Common myeloid progenitor, CD34-positive (primary cell): Measurements from ENCODE around the gene GRP.

Source experiments
- CTCF ChIA-PET: fragments of 350-600 bp; sonication (Branson Sonifier 250); formaldehyde crosslinking; loops from one replicate; lab custom pipeline; 2021; ENCODE audit warnings: antibody characterized with exemption; lab: Charles Lee
- POLR2A ChIA-PET: fragments of 350-600 bp; sonication (Branson Sonifier 250); formaldehyde crosslinking; loops from one replicate; lab custom pipeline; 2021; ENCODE audit warnings: antibody characterized with exemption; lab: Charles Lee
- DNase-seq, 3 donors: peaks; one replicate each; pipeline versions ENCODE4 v3.0.0 to v3.0.0-alpha.2; 2013
- H3K27ac ChIP-seq, 2 experiments: 1 replicate in 1 of 2; 2 replicates in 1 of 2; pipeline ENCODE4 v1.7.0; 2013; ENCODE audit warnings: inconsistent platforms in 2 of 2, low read length in 2 of 2, mild to moderate bottlenecking in 2 of 2, low read depth in 1 of 2, moderate library complexity in 1 of 2; ENCODE audit not compliant: severe bottlenecking in 2 of 2, insufficient read depth in 1 of 2, poor library complexity in 1 of 2
- H3K27me3 ChIP-seq, 5 experiments: replicated peaks in 2 of 5; 1 replicate in 3 of 5; 2 replicates in 2 of 5; pipeline versions ENCODE4 v1.6.1 to v1.7.0; 2013; ENCODE audit warnings: low read length in 4 of 5, mild to moderate bottlenecking in 2 of 5, moderate library complexity in 2 of 5, inconsistent platforms in 1 of 5; ENCODE audit not compliant: insufficient read depth in 5 of 5, control insufficient read depth in 4 of 5
- H3K36me3 ChIP-seq, 4 experiments: 1 replicate in 2 of 4; 2 replicates in 2 of 4; pipeline versions ENCODE4 v1.6.1 to v1.7.0; 2013; ENCODE audit warnings: low read length in 3 of 4, control low read depth in 1 of 4, mild to moderate bottlenecking in 1 of 4; ENCODE audit not compliant: control insufficient read depth in 4 of 4, insufficient read depth in 4 of 4
- H3K4me1 ChIP-seq, 4 experiments: 1 replicate in 3 of 4; 2 replicates in 1 of 4; pipeline versions ENCODE4 v1.6.1 to v1.7.1; 2013; ENCODE audit warnings: low read length in 3 of 4, mild to moderate bottlenecking in 3 of 4, control low read depth in 1 of 4, inconsistent platforms in 1 of 4, moderate library complexity in 1 of 4; ENCODE audit not compliant: control insufficient read depth in 4 of 4, insufficient read depth in 4 of 4; ENCODE audit errors: control extremely low read depth in 1 of 4
- H3K4me3 ChIP-seq, 7 experiments: 1 replicate in 4 of 7; 2 replicates in 3 of 7; pipeline versions ENCODE4 v1.5.1 to v1.7.0; 2013; ENCODE audit warnings: mild to moderate bottlenecking in 7 of 7, low read length in 6 of 7, moderate library complexity in 6 of 7, inconsistent platforms in 2 of 7, low read depth in 2 of 7, control low read depth in 1 of 7; ENCODE audit not compliant: insufficient read depth in 4 of 7, control insufficient read depth in 1 of 7; ENCODE audit errors: extremely low read depth in 1 of 7
- H3K9me3 ChIP-seq, 5 experiments: 1 replicate in 4 of 5; 2 replicates in 1 of 5; pipeline versions ENCODE4 v1.6.1 to v1.7.1; 2013; ENCODE audit warnings: low read length in 4 of 5, mild to moderate bottlenecking in 2 of 5, inconsistent platforms in 1 of 5, low read depth in 1 of 5, moderate library complexity in 1 of 5; ENCODE audit not compliant: control insufficient read depth in 4 of 5, insufficient read depth in 2 of 5; ENCODE audit errors: control extremely low read depth in 1 of 5
- WGBS: methylation state at CpG from one replicate; pipeline ENCODE4 v1.1.5; 2013; ENCODE audit not compliant: insufficient coverage; 5-methylcytosine and 5-hydroxymethylcytosine counted together

The GRP gene

DNA sequence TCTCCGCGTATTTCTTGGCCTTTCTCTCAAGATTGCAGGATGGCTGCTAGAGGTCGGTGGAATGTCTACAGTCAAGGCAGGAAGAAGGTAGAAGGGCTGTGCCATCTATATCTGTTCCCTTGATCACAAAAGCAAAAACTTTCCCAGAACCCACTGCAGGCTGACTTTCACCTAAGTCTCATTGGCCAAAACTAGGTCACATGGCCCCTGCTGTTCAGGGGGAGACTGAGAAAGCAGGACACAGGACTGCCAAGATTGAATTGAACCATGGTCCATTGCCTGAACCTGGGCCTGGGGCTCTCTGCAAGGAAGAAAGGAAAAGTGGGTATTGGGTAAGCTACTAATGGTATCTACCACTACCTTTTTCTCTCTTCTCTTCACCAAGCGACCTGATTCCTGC, 9.7 kb upstream of the GRP start:
- no peak overlapping the region for H3K27ac ChIP-seq
- DNase-seq = no peak
- WGBS = 78% methylated on average over 3 of the region's 4 CpGs
- POLR2A ChIA-PET = no interaction called here
- CTCF ChIA-PET = no interaction called here
- no peaks in the 10 kb centered on the region for H3K9me3 ChIP-seq
- H3K4me1 ChIP-seq = no peaks in the 10 kb centered on the region
- H3K4me3 ChIP-seq = no peak overlapping the region
- H3K36me3 ChIP-seq = no peaks in the 10 kb centered on the region
- peaks cover 2 to 23% (median 8%) of the 10 kb centered on the region in 5 experiments for H3K27me3 ChIP-seq

DNA sequence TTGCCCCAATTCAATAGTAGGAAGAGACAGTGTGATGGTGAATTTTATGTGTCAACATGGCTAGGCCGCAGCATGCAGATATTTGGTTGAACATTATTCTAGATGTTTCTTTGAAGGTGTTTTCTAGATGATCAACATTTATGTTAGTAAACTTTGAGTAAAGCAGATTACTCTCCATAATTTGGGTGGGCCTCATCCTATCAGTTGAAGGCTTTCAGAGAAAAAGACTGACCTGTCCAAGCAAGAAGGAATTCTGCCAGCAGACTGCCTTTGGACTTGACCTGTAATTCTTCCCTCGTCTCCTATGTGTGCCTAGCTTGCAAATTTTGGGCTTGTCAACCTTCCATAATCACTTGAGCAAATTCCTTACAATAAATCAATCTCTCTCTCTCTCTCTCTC, 8.3 kb upstream of the GRP start:
- ChIA-PET CTCF (no interaction called here), POLR2A (no interaction called here)
- 100% methylated on average over 2 of the region's 2 CpGs for WGBS
- peaks cover 5 to 34% (median 7%) of the 10 kb centered on the region in 5 experiments for H3K27me3 ChIP-seq
- no peak overlapping the region for H3K4me3 ChIP-seq
- H3K4me1 ChIP-seq = no peaks in the 10 kb centered on the region
- H3K9me3 ChIP-seq = no peaks in the 10 kb centered on the region
- H3K36me3 ChIP-seq = no peaks in the 10 kb centered on the region
- H3K27ac ChIP-seq = no peak overlapping the region
- DNase-seq = no peak

DNA sequence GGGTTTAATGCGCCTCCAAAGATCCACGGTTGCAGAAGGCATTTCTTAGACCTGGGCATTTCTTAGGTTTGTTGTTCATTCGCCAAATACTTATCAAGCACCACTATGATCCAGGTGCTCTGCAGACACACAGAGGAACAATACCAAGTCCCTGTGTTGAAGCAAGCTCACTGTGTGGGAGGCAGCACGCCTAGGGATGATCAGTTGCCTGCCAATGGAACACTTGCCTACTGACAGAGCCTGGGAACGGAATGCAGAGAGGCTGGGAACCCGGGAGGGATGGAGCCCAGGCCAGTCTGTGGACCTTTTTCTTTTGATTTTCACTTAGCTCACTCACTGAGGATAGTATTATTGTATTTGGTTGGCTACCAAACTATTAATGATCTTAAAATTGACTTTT, 1.9 kb upstream of the GRP start:
- CTCF ChIA-PET = interaction anchor here (0.9 kb wide), 1 partner anchor 73 kb away, joined by 3 read pairs; no protein-coding TSS in a partner anchor
- peaks cover 15 to 80% (median 38%) of the 10 kb centered on the region in 5 experiments for H3K27me3 ChIP-seq

DNA sequence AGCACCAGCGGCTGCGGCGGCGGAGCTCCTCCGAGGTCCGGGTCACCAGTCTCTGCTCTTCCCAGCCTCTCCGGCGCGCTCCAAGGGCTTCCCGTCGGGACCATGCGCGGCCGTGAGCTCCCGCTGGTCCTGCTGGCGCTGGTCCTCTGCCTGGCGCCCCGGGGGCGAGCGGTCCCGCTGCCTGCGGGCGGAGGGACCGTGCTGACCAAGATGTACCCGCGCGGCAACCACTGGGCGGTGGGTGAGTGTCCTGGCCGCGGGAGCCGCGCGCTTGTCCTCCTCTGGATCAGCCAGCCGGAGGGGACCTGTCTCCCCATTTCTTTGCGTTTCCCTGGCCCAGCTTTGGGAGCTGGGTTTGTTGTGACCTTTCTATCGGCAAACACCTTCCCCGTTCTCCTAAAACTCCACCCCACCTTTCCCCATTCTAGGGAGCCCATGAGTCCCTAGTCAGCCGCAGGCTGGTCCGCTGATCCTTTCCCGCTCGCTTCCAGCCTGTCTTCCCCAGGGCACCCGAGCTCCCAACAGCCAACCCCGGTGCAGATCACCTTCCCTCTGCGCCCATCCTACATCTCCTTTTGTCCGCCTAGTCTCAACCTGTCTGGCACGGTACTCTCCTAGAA, 316 bp downstream of the GRP start:
- Histone ChIP-seq H3K9me3 (peaks cover 0 to 4% (median 0%) of the 10 kb centered on the region in 5 experiments), H3K27me3 (peaks cover 19 to 88% (median 42%) of the 10 kb centered on the region in 5 experiments), H3K27ac (no peak overlapping the region), H3K4me1 (peaks cover 0 to 17% (median 7%) of the 10 kb centered on the region in 4 experiments), H3K36me3 (no peaks in the 10 kb centered on the region), H3K4me3 (peak overlapping the region in 2 of 7 experiments; percentile 4 to 19)
- CTCF ChIA-PET = no interaction called here
- POLR2A ChIA-PET = no interaction called here
- no peak for DNase-seq
- 3% methylated on average over 31 of the region's 46 CpGs for WGBS

More for the DNA sequence above, 1.9 kb upstream of the GRP start:
- H3K36me3 ChIP-seq = no peaks in the 10 kb centered on the region
- DNase-seq = no peak
- H3K4me1 ChIP-seq = peaks cover 0 to 17% (median 7%) of the 10 kb centered on the region in 4 experiments
- WGBS = 81% methylated on average over 4 of the region's 6 CpGs
- no peak overlapping the region for H3K27ac ChIP-seq
- H3K9me3 ChIP-seq = peaks cover 0 to 4% (median 0%) of the 10 kb centered on the region in 5 experiments
- POLR2A ChIA-PET = no interaction called here
- no peak overlapping the region for H3K4me3 ChIP-seq

- WGBS = 5% methylated on average over 30 of the region's 47 CpGs
- H3K27ac ChIP-seq = no peak overlapping the region
Observed at GRCh38 chr18:59220784-59221765, 1.1 kb downstream of the GRP start.

DNA sequence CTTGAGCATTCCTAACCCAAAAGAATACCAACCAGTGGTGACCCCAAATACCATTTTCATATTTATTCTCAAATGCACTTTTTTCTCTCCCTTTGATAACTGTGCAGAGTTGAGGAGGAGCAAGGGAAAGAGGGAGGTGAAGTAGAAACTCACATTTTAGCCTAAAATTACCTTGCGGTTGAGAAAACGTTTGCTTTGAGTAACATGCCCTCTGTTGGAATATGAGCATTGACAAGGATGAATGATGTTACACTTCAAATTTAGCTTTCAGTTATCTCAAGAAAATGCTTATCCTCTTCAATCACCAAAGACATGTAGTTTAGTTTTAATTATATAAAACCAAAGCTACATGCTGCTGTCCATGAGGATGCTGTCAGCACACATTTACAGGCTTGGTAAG, 2.4 kb downstream of the GRP start:
- peaks cover 19 to 79% (median 41%) of the 10 kb centered on the region in 5 experiments for H3K27me3 ChIP-seq
- POLR2A ChIA-PET = no interaction called here
- CTCF ChIA-PET = no interaction called here

More at GRCh38 chr18:59220784-59221765, 1.1 kb downstream of the GRP start:
- H3K4me1 ChIP-seq = peaks cover 0 to 17% (median 7%) of the 10 kb centered on the region in 4 experiments
- peaks cover 0 to 4% (median 0%) of the 10 kb centered on the region in 5 experiments for H3K9me3 ChIP-seq
- CTCF ChIA-PET = no interaction called here
- H3K4me3 ChIP-seq = peak overlapping the region in 2 of 7 experiments; percentile 43 to 57
- no peaks in the 10 kb centered on the region for H3K36me3 ChIP-seq
- peak; percentile 9 to 49 (median 43) for DNase-seq
- H3K27me3 ChIP-seq = peaks cover 19 to 86% (median 39%) of the 10 kb centered on the region in 5 experiments
- POLR2A ChIA-PET = no interaction called here

More for the DNA sequence above, 2.4 kb downstream of the GRP start:
- WGBS = no CpG with 5 or more reads among the region's 2 CpGs
- H3K27ac ChIP-seq = no peak overlapping the region
- peaks cover 0 to 4% (median 0%) of the 10 kb centered on the region in 5 experiments for H3K9me3 ChIP-seq
- peaks cover 0 to 17% (median 7%) of the 10 kb centered on the region in 4 experiments for H3K4me1 ChIP-seq
- no peak for DNase-seq
- H3K36me3 ChIP-seq = no peaks in the 10 kb centered on the region
- H3K4me3 ChIP-seq = no peak overlapping the region
